GM18909 (cell line): Measurements from ENCODE around the gene CDK6.

ENCODE experiments used
- ATAC-seq: cut with Tn5 transposase; IDR thresholded peaks from one replicate; pipeline ENCODE4 v1.9.1; 2021; ENCODE audit warnings: mild to moderate bottlenecking; ENCODE audit not compliant: unreplicated experiment, poor library complexity

Gene CDK6

DNA sequence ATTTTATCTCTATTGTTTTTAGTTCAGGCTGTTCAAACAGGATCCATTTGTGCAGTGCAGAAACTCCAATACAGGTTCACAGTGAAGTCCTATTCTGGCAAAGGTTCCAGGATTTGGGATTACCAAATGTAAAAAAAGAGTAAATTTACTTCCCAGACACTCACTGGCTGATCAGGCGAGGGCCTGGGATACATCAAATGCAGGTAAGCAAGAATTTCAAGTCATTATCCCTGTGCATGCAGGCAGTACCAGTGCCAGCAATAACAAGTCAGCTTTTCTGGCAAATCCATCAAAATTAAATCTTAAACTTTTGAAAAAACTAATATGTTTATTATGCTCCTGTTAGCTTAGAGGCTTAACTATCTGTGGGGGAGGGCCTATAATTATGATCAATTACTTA lies 6.3 kb downstream of the CDK6 start:
- ATAC-seq, result no peak

- ATAC-seq, result no peak
These were observed 8.8 kb downstream of the CDK6 start for GRCh38 chr7:92827464-92828120.

DNA sequence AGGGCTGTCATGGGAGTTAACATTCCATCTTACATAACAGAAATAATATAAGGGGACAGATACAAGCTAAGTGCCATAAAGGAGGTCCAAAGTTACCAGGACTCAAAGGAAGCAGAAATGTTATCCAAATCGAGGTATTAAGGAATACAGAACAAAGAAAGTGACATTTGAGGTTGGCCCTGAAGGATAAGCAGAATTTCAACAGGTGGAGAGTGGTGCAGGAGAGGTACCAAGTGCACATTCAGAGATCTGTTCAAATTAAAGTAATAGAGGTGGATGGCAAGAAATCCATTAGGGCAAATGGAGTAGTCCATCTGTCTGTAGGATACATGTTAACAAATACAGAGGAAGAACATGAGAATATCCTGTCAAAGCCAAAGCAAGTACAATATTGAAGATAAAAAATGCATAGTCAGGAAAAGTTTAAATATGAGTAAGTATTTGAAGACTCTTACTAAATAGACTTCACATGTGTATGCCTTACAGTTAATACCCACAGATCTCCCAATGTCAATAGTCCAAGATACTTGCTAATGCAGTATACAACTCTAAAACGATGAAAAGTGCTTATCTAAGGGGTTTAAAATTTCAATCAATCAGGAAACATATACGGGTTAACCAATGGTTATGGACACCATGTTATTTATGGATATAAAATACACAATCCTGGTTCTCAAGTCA lies 10.0 kb downstream of the CDK6 start:
- ATAC-seq, result no peak

DNA sequence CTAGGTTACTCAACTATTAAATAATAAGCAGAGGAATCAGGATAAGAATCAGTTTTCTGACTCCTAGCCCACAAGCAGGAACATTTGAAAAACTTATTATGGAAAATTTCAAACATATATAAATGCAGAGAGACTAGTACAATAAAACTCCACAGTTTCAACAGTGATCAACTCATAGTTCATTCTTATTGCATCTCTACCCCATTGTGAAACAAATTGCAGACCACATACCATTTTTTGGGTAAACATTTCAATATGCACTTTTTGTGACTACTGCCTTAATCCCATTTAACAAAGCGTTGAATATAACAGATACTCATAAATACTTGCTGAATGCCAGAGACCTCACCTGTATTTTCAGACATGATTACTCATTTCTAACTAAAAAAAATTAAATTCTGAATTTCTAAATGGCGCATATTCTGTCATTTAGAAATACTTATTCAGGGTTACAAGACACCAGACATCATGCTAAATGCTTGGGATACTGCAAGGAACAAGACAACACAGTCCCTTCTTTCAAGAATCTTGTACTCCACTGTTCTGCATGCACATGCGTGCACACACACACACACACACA lies 11.4 kb downstream of the CDK6 start:
- no peak for ATAC-seq

GRCh38 chr7:92824450-92824849 lies 11.9 kb downstream of the CDK6 start:
- no peak for ATAC-seq

DNA sequence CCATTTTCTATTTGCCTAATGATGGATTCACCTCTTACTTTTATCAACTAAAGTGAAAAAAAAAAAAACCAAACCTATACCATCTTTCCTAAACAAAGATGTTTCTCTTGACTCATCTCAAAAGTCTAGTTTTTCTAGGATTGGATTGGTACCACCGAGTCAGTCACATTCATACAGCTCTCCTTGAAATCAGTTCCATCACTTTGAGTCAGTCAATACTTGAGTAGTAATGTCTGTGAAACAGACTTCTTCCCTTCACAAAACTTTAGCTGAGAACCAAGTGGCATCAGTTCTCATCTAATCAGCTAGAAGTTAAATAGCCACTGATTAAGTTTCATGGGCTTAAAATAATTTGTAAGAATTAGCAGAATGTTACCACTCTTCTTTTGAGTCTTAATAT lies 13.3 kb downstream of the CDK6 start:
- ATAC-seq, result no peak

DNA sequence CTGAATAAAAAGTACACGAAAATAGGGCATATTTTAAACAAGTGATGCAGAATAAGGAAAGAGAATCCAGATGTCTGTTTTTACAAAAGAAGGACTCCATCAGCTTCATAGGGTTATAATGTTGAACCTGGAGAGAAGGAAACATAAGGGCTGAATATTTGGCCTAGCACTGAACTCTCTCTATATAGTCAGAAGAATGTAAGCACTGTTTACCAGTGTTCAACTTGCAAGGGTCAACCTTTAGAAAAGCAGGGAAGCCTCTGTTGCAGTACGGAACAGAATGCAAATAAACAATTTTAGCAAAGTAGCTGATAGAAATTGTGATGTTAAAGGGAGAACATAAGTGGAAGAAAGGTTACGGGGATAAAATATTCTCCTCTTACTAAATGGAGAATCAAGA lies 16.2 kb downstream of the CDK6 start:
- ATAC-seq, result no peak

DNA sequence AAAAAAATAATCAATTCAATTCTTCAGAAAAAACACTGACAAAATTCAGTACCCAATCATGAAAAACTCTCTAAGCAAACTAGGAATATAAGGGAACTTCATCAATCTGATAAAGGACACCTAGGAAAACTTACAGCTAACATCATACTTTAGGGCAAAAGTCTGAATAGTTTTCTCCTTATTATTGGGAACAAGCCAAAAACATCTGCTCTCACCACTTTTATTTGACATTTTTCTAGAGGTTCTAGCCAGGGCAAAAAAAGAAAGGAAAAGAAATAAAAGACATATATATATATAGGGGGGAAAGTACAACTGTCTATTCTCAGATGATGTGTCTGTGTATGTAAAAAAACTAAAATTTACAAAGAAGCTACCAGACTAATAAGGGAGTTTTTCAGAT lies 19.0 kb downstream of the CDK6 start:
- ATAC-seq, result no peak

DNA sequence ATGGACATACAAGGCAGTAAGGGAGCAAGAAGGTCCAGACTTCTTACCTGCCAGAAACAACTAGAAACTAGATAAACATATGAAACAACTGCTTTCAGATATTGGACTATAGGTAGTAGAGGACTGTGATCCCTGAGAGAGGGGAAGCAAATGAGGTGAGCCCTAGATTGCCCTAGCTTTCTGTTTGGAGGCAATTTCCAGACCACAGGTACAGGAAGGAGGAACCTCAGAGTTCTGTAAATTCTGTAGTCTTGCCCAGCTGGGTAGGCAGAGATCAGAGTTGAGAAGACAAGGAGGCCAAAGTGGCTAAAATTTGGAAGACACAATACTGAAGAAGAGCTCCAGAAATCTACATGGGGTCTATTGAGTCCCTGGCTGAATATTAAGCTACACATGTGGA lies 21.0 kb downstream of the CDK6 start:
- ATAC-seq, result peak; percentile 46

GRCh38 chr7:92813390-92814024 lies 22.9 kb downstream of the CDK6 start:
- peak; percentile 58 for ATAC-seq

DNA sequence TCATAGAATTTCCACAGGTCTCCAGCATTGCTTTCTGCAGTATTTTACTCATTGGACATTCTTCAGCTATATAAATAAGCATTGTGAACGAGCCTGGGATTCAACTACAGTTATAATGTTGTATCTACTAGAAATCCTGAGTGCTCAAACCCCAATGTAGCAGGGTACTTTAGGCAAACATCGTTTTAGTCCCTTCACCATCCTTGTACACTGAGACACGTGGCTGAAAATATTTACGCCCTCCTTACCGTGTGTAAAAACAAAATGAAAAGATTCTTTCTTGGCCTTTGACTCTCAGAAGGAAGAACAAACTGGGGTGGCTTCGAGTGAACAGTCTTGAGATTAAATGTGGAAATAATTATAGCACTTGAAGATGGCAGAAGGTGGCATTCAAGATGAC lies 25.2 kb downstream of the CDK6 start:
- no peak for ATAC-seq

DNA sequence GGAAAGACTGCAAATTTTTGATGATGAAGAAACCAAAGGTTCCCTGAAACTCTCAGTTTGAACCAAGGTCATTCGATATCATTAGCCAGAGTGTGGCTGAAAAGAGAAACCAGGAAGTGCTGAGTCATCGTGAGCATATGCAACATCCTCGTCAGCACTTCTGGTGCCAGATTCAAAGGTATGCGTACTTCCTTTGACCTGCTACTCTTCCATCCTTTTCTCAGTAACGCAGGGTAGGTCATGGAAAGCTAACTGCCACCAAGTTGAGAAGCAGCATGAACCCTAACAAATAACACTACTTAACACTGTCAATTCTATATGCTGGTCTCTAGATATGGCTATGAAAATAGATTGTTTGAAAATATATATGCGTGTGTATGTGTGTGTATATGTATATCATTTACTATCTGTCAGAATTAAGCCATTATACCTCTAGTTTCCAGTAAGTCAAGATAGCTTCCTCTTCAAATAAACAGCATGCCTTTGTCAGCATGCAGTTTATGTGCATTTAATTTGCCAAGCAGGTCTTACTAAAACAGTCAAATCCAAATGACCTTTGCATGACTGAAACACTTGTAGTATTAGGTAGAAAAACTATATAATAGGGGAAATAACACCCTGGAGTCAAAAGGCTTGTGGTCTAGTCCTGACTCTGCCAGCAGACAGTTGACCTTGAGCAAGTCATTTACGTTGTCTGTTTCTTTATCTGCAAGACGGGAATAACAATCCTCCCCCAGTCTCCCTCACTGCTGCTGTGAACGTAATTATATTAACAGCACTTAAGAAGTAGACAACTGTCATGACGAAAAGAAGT lies 26.4 kb downstream of the CDK6 start:
- ATAC-seq, result peak; percentile 86

GRCh38 chr7:92809397-92809759 lies 27.0 kb downstream of the CDK6 start:
- peak; percentile 32 for ATAC-seq

- ATAC-seq, result no peak
These were observed 27.7 kb downstream of the CDK6 start for GRCh38 chr7:92808635-92809034.

DNA sequence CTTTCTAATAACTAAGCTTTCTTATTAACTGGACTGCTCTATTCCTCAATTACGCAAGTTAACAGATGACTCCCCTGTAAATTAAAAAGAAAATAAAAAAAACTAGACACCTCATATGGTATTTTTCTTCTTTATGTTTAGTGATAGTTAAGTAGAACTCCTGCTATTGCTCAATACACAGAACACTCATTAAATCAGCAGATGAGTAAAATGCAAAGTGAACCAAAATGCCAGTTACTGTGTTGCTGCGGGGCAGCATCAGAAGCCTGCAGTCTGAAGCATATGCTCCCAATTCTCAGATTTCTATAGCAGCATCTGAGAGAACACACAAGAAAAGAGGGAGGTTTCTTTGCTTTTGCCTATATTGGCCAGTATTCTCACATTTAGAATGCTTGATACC lies 28.4 kb downstream of the CDK6 start:
- no peak for ATAC-seq

DNA sequence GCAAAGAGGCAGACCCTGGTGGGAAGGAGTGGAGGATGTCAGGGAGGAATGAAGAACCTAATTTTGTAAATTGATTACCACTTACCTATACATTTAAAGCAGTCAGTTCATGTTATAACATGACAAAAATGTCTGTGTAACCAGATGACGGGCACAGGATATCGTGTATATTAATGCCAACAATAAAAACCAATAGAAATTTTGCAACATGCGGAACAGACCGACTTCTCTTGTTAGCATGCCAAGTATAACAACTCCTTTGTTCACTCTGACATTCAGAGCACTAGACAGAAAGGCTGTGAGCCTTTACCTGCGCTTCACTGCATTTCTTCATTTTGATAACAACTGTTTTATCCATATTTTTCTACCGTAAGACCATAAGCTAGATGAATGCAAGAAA lies 29.9 kb downstream of the CDK6 start:
- no peak for ATAC-seq

GRCh38 chr7:92802406-92802805 lies 34.0 kb downstream of the CDK6 start:
- ATAC-seq, result no peak

GRCh38 chr7:92799446-92800211 lies 36.7 kb downstream of the CDK6 start:
- peak; percentile 51 for ATAC-seq

GRCh38 chr7:92798517-92799249 lies 37.7 kb downstream of the CDK6 start:
- ATAC-seq, result no peak
